Activated naive CD8-positive, alpha-beta T cell (primary cell): ENCODE measurements around the gene PPIP5K2.
A peak's percentile ranks its signal among the peaks of the same experiment; 100 is the strongest.
"Not testable (repeated sequence)": the region's sequence is repeated elsewhere in the genome, so short reads cannot be mapped to it uniquely, and the experiment has no call there.

Source experiments
- H3K27ac Mint-ChIP-seq: one replicate; pipeline ENCODE4 v1.8.0; 2021; ENCODE audit warnings: mixed read lengths
- H3K27me3 Mint-ChIP-seq: one replicate; pipeline ENCODE4 v1.8.0; 2021; ENCODE audit warnings: mixed read lengths
- H3K36me3 Mint-ChIP-seq: one replicate; pipeline ENCODE4 v1.8.0; 2021; ENCODE audit warnings: mixed read lengths
- H3K4me1 Mint-ChIP-seq: one replicate; pipeline ENCODE4 v1.8.0; 2021; ENCODE audit warnings: low read depth, mixed read lengths
- H3K4me3 Mint-ChIP-seq: one replicate; pipeline ENCODE4 v1.8.0; 2021; ENCODE audit warnings: mild to moderate bottlenecking, mixed read lengths
- H3K9me3 Mint-ChIP-seq: one replicate; pipeline ENCODE4 v1.8.0; 2021; ENCODE audit warnings: low read depth, mixed read lengths

The PPIP5K2 gene

DNA sequence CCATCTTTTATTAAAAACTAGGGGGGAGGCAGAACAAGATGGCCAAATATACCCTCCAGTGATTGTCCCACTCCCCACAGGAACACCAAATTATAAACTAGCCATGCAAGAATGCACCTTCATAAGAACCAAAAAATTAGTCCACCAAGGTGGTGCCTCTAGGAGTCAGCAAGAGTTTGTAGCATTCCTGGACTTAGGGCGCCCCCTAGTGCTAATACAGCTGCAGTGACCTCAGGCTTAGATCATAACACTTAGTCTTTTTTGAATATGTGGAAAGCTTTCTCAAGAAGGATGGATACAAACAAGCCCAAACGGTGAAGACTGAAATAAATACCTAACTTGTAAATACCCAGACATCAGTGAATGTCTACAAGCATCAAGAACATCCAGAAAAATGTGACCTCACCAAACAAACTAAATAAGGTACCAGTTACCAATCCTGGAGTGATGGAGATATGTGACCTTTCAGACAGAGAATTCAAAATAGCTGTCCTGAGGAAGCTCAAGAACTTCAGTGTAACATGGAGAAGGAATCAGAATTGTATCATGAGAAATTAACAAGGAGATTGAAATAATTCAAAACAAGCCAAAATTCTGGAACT lies 19.3 kb downstream of the PPIP5K2 start:
- Mint-ChIP-seq H3K9me3 (no peaks in the 10 kb centered on the region), H3K27me3 (no peaks in the 10 kb centered on the region), H3K27ac (no peak overlapping the region), H3K4me3 (no peak overlapping the region), H3K4me1 (peaks cover 5% of the 10 kb centered on the region), H3K36me3 (peaks cover 9% of the 10 kb centered on the region)

DNA sequence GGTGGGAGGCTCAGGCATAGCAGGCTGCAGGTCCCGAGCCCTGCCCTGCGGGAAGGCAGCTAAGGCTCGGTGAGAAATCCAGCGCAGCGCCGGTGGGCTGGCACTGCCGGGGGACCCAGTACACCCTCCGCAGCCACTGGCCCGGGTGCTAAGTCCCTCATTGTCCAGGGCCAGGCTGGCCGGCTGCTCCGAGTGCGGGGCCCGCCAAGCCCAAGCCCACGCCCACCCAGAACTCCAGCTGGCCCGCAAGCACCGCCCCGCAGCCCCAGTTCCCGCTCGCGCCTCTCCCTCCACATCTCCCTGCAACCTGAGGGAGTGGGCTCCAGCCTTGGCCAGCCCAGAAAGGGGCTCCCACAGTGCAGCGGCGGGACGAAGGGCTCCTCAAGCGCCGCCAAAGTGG lies 22.0 kb downstream of the PPIP5K2 start:
- not testable (repeated sequence) for H3K9me3 Mint-ChIP-seq, H3K27me3 Mint-ChIP-seq, H3K36me3 Mint-ChIP-seq, H3K4me3 Mint-ChIP-seq, H3K4me1 Mint-ChIP-seq, H3K27ac Mint-ChIP-seq

DNA sequence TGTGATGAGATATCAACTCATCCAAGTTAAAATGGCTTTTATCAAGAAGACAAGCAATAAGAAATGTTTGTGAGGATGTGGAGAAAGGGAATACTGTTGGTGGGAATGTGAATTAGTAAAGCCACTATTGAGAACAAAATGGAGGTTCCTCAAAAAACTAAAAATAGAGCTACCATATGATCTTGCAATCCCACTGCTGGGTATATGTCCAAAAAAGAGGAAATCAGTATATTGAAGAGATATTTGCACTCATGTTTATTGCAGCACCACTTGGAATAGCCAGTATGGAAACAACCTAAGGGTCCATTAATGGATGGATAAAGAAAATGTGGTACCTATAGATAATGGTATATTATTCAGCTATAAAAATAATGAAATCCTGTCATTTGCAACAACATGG lies 25.1 kb downstream of the PPIP5K2 start:
- peaks cover 5% of the 10 kb centered on the region for H3K36me3 Mint-ChIP-seq
- no peaks in the 10 kb centered on the region for H3K27me3 Mint-ChIP-seq
- H3K4me3 Mint-ChIP-seq = no peak overlapping the region
- no peaks in the 10 kb centered on the region for H3K4me1 Mint-ChIP-seq
- no peaks in the 10 kb centered on the region for H3K9me3 Mint-ChIP-seq
- H3K27ac Mint-ChIP-seq = no peak overlapping the region

DNA sequence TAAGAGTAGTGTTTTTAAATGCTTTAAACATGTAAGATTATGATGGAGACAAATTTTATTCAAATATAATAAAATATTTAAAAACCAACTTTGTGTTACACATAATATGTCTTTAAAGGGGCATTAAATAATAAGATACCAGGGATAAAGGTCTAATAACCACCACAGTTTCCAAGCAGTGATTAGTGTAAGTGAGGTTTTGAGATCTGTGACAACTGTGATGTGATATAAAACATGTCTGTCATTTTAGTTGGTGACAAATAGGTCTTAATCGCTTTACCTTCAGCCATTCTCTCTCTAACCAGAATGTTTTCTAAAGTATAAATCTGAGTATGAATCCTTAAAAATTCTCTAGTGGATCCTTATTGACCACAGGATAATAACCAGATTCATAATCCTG lies 28.1 kb downstream of the PPIP5K2 start:
- no peaks in the 10 kb centered on the region for H3K4me1 Mint-ChIP-seq
- no peaks in the 10 kb centered on the region for H3K27me3 Mint-ChIP-seq
- H3K36me3 Mint-ChIP-seq = peaks cover 5% of the 10 kb centered on the region
- H3K4me3 Mint-ChIP-seq = no peak overlapping the region
- no peaks in the 10 kb centered on the region for H3K9me3 Mint-ChIP-seq
- no peak overlapping the region for H3K27ac Mint-ChIP-seq

DNA sequence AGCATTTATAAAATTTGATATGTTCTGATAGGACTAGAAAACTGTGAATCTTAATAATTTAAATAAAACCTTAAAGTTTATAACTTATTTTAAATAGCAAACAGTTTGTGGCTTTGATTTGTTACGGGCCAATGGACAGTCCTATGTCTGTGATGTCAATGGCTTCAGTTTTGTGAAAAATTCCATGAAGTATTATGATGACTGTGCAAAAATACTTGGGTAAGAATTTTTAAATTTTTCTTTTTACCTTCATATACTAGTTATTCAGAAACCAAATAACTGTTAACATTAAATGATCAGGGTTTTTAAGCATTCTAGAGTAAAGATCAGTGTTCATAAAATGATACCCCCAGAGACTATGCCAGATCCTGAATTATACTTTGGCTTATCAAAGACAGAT lies 31.1 kb downstream of the PPIP5K2 start:
- no peak overlapping the region for H3K27ac Mint-ChIP-seq
- no peak overlapping the region for H3K4me3 Mint-ChIP-seq
- no peaks in the 10 kb centered on the region for H3K4me1 Mint-ChIP-seq
- H3K9me3 Mint-ChIP-seq = no peaks in the 10 kb centered on the region
- H3K36me3 Mint-ChIP-seq = peaks cover 6% of the 10 kb centered on the region
- H3K27me3 Mint-ChIP-seq = no peaks in the 10 kb centered on the region

DNA sequence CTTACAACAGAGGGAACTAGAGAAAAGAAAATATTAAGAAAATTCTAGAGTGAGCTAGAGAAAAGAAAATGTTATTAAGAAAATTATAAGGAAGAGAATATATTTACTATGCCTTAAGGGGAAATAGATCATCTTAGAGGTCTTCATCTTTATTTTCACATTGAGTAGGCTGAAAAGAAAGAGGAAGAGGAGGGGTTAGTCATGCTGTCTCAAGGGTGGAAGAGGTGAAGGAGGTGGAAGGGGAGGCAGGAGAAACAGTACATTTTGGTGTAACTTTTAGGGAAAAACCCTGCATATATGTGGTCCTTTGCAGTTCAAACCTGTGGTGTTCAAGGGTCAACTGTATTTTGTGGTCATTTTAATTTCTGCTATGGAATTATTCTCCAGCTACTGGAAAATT lies 46.6 kb downstream of the PPIP5K2 start:
- no peaks in the 10 kb centered on the region for H3K27me3 Mint-ChIP-seq
- no peaks in the 10 kb centered on the region for H3K9me3 Mint-ChIP-seq
- H3K27ac Mint-ChIP-seq = no peak overlapping the region
- no peaks in the 10 kb centered on the region for H3K4me1 Mint-ChIP-seq
- peaks cover 19% of the 10 kb centered on the region for H3K36me3 Mint-ChIP-seq
- H3K4me3 Mint-ChIP-seq = no peak overlapping the region

DNA sequence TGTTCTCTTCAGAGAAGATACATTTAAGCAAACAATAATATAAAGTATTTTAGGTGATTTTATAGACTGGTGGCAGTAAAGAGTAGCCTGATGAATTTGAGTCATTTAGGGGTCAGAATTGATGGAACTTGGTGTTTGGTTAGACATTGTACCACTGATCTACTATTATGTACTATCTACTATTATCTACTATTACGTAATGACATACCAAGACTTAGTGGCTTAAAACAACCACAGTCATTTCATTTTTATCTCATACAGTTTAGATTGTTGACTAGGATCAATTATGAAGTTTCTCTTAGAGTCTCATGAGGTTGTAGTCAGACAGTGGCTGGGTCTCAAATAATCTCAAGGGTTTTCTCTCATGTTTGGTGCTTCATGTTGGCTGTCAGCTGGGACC lies 54.0 kb downstream of the PPIP5K2 start:
- no peaks in the 10 kb centered on the region for H3K27me3 Mint-ChIP-seq
- no peak overlapping the region for H3K27ac Mint-ChIP-seq
- H3K4me1 Mint-ChIP-seq = no peaks in the 10 kb centered on the region
- H3K4me3 Mint-ChIP-seq = no peak overlapping the region
- H3K9me3 Mint-ChIP-seq = no peaks in the 10 kb centered on the region
- peaks cover 4% of the 10 kb centered on the region for H3K36me3 Mint-ChIP-seq

DNA sequence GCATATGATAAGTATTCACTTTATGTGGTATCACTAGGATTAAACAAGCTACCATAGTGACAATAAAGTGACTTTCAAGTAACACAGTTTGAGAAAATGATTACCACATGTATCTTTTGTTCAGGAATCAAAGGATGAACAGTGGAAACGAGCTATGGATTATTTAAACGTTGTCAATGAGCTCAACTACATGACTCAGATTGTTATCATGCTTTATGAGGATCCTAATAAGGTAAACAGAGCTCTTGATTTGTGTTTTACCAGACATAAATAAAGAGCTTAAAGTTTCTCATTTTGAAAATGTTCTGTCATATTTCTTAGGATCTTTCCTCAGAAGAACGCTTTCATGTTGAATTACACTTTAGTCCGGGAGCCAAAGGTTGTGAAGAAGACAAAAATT lies 57.4 kb downstream of the PPIP5K2 start:
- H3K4me1 Mint-ChIP-seq = no peaks in the 10 kb centered on the region
- no peak overlapping the region for H3K4me3 Mint-ChIP-seq
- H3K27ac Mint-ChIP-seq = no peak overlapping the region
- H3K9me3 Mint-ChIP-seq = no peaks in the 10 kb centered on the region
- H3K27me3 Mint-ChIP-seq = no peaks in the 10 kb centered on the region
- H3K36me3 Mint-ChIP-seq = peaks cover 4% of the 10 kb centered on the region

DNA sequence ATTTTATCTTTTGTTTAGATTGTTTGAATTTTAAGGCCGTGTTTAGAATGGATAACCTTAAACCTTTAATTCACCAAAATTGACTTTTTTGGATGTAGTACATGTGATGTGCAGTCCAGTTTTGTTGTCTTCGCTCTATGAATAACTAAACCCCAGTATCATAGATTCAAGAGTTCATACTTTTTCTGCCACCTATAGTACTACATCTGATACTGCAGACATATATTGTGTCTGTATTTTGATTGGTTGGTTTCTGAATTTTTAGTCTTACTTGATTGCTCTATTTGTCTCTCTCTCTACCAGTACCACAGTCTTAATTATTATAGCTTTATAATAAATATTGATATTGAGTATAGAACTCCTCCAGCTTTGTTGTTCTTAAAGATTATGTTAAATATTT lies 58.1 kb downstream of the PPIP5K2 start:
- Mint-ChIP-seq H3K27ac (no peak overlapping the region), H3K36me3 (peaks cover 4% of the 10 kb centered on the region), H3K4me3 (no peak overlapping the region), H3K4me1 (no peaks in the 10 kb centered on the region), H3K9me3 (no peaks in the 10 kb centered on the region), H3K27me3 (no peaks in the 10 kb centered on the region)

DNA sequence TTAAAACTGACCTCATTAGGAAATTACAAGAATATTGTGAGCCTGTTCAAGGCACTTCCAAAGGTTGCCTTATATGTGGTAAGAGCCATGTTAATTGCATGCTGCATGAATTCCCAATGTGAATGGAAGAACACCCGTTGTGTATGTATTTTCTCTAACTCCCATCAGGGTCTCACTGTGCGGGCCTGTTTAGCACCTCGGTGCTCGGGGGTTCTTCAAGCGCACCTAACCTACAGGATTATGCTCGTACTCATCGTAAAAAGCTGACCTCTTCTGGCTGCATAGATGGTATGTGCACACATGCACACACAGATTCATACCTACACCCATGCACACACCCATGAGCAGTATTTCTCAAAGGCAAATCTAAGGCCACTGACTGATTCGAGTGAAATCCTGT lies 66.1 kb downstream of the PPIP5K2 start:
- H3K27me3 Mint-ChIP-seq = no peaks in the 10 kb centered on the region
- no peaks in the 10 kb centered on the region for H3K9me3 Mint-ChIP-seq
- H3K4me3 Mint-ChIP-seq = no peak overlapping the region
- H3K4me1 Mint-ChIP-seq = peaks cover 12% of the 10 kb centered on the region
- no peak overlapping the region for H3K27ac Mint-ChIP-seq
- H3K36me3 Mint-ChIP-seq = peaks cover 16% of the 10 kb centered on the region

DNA sequence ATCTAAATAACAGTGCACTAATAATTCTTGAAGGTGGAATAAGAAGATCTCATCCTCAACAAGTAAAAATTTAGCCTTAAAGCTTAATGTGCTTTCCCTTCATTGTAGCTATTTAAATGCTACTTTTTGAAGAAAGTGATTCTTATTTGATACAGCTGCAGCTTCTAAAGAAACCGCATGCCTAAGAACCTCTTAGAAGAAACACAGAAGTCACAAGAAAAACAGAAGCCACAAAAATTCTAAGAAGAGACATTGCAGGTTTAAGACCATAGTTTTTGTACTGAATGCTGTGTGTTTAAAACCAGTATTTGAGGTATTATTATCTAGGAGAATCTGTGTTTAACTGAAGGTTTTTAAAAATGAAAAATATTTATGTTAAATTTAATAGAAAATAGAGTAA lies 68.3 kb downstream of the PPIP5K2 start:
- Mint-ChIP-seq H3K36me3 (peaks cover 20% of the 10 kb centered on the region), H3K27ac (no peak overlapping the region), H3K4me1 (peaks cover 12% of the 10 kb centered on the region), H3K9me3 (no peaks in the 10 kb centered on the region), H3K4me3 (no peak overlapping the region), H3K27me3 (no peaks in the 10 kb centered on the region)

DNA sequence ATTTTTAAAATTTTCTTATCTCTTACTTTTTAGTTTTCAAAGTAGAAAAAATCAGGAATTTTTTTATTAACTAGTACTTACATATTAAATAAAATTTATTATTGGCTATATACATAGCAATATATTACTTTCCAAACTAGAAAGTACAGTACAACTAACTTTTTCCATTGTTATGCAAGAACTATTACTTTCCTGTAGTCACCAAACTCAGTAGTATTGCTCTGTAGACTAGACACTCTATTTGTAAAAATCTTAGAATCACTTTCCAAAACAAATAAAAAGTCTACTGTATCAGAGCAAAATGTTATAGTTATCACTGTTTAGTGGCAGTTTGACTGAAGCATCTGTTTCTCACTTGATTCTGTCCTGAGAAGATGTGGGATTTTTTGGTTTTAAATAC lies 83.1 kb downstream of the PPIP5K2 start:
- Mint-ChIP-seq H3K4me3 (no peak overlapping the region), H3K9me3 (peaks cover 6% of the 10 kb centered on the region), H3K27ac (no peak overlapping the region), H3K27me3 (no peaks in the 10 kb centered on the region), H3K36me3 (peaks cover 44% of the 10 kb centered on the region), H3K4me1 (peaks cover 10% of the 10 kb centered on the region)

DNA sequence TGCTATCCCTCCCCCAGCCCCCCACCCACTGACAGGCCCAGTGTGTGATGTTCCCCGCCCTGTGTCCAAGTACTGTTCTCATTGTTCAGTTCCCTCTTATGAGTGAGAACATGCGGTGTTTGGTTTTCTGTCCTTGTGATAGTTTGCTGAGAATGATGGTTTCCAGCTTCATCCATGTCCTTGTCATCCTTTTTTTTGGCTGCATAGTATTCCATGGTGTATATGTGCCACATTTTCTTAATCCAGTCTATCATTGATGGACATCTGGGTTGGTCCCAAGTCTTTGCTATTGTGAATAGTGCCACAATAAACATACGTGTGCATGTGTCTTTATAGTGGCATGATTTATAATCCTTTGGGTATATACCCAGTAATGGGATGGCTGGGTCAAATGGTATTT lies 84.9 kb downstream of the PPIP5K2 start:
- H3K27ac Mint-ChIP-seq, H3K9me3 Mint-ChIP-seq, H3K4me3 Mint-ChIP-seq, H3K27me3 Mint-ChIP-seq: not testable (repeated sequence)
- Mint-ChIP-seq H3K4me1 (peaks cover 14% of the 10 kb centered on the region), H3K36me3 (peaks cover 43% of the 10 kb centered on the region)

DNA sequence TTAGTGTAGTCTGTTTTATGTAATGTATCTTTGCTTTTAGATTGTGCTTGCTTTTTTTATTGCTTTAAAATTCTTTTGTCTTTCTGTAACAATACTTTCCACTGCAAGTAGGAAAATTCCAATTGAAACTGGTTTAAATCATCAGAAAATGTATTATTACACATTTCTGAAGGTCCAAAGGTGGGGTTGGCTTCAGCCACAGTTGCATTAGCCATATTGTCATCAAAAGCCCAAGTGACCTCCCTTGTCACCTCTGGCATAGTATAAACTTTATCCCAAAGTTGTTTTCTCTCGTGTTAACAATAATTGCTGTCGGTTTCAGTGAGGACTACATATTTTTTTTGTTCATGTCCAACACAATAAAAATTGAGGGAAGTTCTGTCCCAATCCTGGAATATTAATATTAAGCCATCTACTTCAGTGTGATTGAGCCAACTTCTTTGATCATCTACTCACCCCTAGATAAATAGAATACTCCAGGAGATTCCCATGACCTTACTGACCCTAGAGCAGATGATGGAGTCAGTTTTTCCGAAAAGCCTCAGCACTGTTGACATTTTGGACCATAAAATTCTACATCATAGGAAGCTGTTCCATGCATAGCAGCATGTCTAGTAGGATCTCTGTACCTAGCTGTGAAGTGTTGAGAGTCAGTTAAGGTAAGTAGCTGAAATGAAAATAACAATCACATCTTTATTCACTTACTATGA lies 86.0 kb downstream of the PPIP5K2 start:
- peaks cover 14% of the 10 kb centered on the region for H3K4me1 Mint-ChIP-seq
- no peaks in the 10 kb centered on the region for H3K27me3 Mint-ChIP-seq
- H3K4me3 Mint-ChIP-seq = no peak overlapping the region
- H3K27ac Mint-ChIP-seq = peak overlapping the region; percentile 46
- H3K36me3 Mint-ChIP-seq = peaks cover 37% of the 10 kb centered on the region
- H3K9me3 Mint-ChIP-seq = peaks cover 6% of the 10 kb centered on the region

DNA sequence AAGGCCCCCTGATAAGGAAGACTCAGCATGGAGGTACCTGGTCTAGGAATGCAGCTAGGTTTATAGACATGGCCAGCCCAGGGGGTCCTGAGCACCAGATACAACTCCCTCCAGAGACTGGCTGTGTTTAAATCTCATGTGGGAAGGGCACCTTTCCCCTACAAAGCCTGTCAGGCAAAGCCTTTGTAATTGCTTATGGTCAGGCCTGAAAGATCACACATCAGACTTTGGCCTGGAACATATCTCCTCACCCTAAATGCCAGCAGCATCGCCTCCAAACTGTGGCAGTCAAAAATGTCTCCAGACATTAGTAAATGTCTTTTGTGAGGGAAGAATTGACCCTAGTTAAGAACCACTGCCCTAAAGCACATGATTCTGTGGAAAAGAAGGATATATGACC lies 86.9 kb downstream of the PPIP5K2 start:
- Mint-ChIP-seq H3K27me3 (no peaks in the 10 kb centered on the region), H3K4me1 (peaks cover 18% of the 10 kb centered on the region)

DNA sequence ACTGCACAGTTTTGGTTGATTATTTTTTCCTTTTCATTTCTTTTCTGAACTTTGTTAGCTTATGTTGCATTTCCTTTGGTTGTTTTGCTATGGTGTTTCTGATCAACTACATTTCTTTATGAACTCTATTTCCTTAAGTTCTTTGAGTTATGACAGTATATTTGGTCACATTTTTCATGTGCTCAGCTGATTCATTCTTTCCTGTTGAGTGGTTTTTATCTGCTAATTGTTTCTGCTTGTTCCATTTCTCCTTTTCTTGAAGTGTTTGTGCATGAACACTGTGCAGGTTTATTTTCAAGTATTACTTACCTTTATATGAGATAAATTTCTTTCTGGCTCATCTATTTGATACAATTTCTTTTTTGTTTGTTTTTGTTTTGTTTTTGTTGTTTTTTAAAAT lies 87.6 kb downstream of the PPIP5K2 start:
- Mint-ChIP-seq H3K4me1 (peaks cover 20% of the 10 kb centered on the region), H3K4me3 (no peak overlapping the region), H3K27ac (peak overlapping the region; percentile 70), H3K27me3 (no peaks in the 10 kb centered on the region), H3K9me3 (peaks cover 6% of the 10 kb centered on the region), H3K36me3 (peaks cover 39% of the 10 kb centered on the region)

More for the DNA sequence above, 86.9 kb downstream of the PPIP5K2 start:
- Mint-ChIP-seq H3K9me3 (peaks cover 6% of the 10 kb centered on the region), H3K36me3 (peaks cover 37% of the 10 kb centered on the region), H3K27ac (no peak overlapping the region), H3K4me3 (no peak overlapping the region)
